Measurements from ENCODE around the gene GRPR.
"Not testable (repeated sequence)": the region's sequence is repeated elsewhere in the genome, so short reads cannot be mapped to it uniquely, and the experiment has no call there.

Gene GRPR

DNA sequence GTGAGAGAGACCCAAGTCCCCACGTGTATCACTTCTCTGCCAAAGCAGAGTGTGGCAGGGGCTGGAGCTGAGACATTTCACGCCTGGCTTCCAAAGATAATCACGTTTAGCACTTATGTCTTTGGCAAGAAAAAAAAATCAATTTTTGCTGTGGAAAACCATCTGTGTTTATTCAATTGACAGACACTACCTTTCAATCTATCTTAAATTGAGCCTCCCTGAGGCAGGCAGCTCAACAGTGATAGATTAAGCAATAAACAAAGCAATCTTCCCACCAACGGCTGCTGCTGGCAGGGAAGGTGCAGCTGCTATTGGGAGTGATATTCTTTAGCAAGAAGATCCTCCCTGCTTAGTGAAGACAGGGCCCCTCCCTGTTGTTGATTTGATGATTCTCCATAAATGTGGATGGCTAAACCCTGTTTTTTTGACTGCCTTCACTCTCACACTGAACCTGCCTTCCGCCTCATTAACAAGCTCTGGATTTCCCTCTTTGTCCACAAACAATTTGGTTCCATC lies 32.3 kb downstream of the GRPR start:
- H3K27ac ChIP-seq (ENCODE audit: low read depth, low read length), result no peak overlapping the region
- no peaks in the 10 kb centered on the region for H3K9me3 ChIP-seq (ENCODE audit: insufficient read depth, low read depth, low read length)
- peaks cover 3% of the 10 kb centered on the region; the same call in 1 of the 2 replicates for H3K4me1 ChIP-seq (ENCODE audit: insufficient read depth, low read length)
- 92% methylated on average over 3 of the region's 5 CpGs for WGBS
- peaks cover 97% of the 10 kb centered on the region for H3K36me3 ChIP-seq (ENCODE audit: insufficient read depth, low read length)
- H3K27me3 ChIP-seq (ENCODE audit: insufficient read depth, low read length), result no peaks in the 10 kb centered on the region
- H3K9ac ChIP-seq (ENCODE audit: low read depth, low read length), result no peak overlapping the region
- H3K4me3 ChIP-seq (ENCODE audit: low read length), result no peak overlapping the region

DNA sequence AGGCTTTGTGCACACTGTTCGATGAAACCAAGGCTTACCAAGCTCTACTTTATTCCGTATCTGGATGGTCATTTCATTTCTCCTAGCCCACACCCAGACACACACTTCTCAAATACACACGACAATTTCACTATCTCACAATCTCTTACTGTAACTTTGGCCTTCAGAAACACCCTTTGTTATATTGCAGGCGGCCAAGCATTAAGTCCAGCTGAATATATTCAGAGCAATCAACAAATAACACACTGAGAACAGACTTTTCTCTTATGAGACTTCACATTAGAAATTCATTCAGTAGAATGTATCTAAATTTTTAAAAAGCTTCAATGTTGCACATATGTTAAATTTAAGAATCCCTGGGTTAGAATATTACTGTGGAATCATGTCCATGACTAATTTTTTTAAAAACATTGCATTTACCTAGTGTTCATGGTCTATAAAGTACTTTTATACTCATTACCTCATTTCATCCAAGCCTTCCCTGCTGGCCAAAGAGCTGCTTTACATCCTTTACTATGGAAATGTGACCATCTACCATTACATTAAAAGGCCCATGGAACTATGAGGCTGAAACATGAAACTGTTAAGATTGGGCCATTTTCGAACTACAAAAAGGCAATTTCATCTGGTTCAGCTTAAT lies 33.4 kb downstream of the GRPR start:
- no peak overlapping the region for H3K4me3 ChIP-seq (ENCODE audit: low read length)
- no peaks in the 10 kb centered on the region for H3K27me3 ChIP-seq (ENCODE audit: insufficient read depth, low read length)
- no peaks in the 10 kb centered on the region for H3K9me3 ChIP-seq (ENCODE audit: insufficient read depth, low read depth, low read length)
- peaks cover 3% of the 10 kb centered on the region; the same call in 1 of the 2 replicates for H3K4me1 ChIP-seq (ENCODE audit: insufficient read depth, low read length)
- H3K36me3 ChIP-seq (ENCODE audit: insufficient read depth, low read length), result peaks cover 97% of the 10 kb centered on the region
- no peak overlapping the region for H3K27ac ChIP-seq (ENCODE audit: low read depth, low read length)
- H3K9ac ChIP-seq (ENCODE audit: low read depth, low read length), result no peak overlapping the region
- WGBS, result 96% methylated on average over 5 of the region's 5 CpGs

DNA sequence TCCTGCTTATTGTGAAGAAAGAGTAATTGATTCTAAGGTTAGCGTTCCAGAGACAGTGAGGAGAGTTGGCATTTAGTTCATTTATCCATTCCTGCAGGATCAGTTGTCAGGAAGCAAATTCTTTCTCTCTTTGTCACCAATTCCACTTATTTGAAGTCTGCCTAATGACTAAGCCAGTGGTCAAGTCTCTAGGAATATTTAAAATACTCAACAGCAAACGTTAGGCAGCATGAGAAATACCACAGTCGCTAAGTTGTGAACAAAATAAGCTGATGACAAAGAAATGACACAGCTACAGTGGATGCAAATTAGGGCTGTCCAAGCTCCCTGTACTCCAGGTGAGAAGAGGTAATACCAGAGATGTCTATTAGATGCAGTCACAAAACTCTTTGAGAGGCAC lies 37.4 kb downstream of the GRPR start:
- no peak overlapping the region; the same call in 1 of the 2 replicates for H3K27ac ChIP-seq (ENCODE audit: low read depth, low read length)
- WGBS, result 75% methylated on average over 2 of the region's 3 CpGs
- no peak overlapping the region for H3K9ac ChIP-seq (ENCODE audit: low read depth, low read length)
- H3K27me3 ChIP-seq (ENCODE audit: insufficient read depth, low read length), result no peaks in the 10 kb centered on the region
- H3K9me3 ChIP-seq (ENCODE audit: insufficient read depth, low read depth, low read length), result no peaks in the 10 kb centered on the region
- H3K4me3 ChIP-seq (ENCODE audit: low read length), result no peak overlapping the region
- peaks cover 84% of the 10 kb centered on the region for H3K36me3 ChIP-seq (ENCODE audit: insufficient read depth, low read length)
- peaks cover 8% of the 10 kb centered on the region; the same call in 1 of the 2 replicates for H3K4me1 ChIP-seq (ENCODE audit: insufficient read depth, low read length)

DNA sequence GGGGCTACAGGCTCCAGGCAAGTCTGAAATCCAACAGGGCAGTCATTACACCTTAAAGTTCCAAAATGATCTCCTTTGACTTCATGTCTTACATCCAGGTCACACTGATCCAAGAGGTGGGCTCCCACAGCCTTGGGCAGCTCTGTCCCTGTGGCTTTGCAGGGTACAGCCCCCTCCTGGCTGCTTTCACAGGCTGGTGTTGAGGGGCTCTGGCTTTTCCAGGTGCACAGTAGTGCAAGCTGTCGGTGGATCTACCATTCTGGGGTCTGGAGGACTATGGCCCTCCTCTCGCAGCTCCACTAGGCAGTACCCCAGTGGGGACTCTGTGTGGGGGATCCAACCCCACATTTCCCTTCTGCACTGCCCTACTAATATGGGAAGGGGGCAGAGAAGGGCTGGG lies 37.8 kb downstream of the GRPR start:
- H3K4me1 ChIP-seq (ENCODE audit: insufficient read depth, low read length); H3K9ac ChIP-seq (ENCODE audit: low read depth, low read length); H3K4me3 ChIP-seq (ENCODE audit: low read length); H3K27me3 ChIP-seq (ENCODE audit: insufficient read depth, low read length); H3K9me3 ChIP-seq (ENCODE audit: insufficient read depth, low read depth, low read length): not testable (repeated sequence)
- Histone ChIP-seq H3K27ac (ENCODE audit: low read depth, low read length) (peak overlapping the region; percentile 62; the same call in 1 of the 2 replicates), H3K36me3 (ENCODE audit: insufficient read depth, low read length) (peaks cover 84% of the 10 kb centered on the region)
- no CpG with 5 or more reads among the region's 2 CpGs for WGBS

DNA sequence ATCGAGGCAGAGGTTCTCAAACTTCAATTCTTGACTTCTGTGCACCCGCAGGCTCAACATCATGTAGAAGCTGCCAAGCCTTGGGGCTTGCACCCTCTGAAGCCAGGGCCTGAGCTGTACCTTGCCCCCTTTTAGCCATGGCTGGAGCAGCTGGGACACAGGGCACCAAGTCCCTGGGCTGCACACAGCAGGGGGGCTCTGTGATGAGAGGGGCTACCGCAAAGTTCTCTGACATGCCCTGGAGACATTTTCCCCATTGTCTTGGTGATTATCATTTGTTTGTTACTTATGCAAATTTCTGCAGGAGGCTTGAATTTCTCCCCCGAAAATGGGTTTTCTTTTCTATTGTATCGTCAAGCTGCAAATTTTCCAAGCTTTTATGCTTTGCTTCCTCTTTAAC lies 39.0 kb downstream of the GRPR start:
- H3K4me3 ChIP-seq (ENCODE audit: low read length), result no peak overlapping the region
- H3K27ac ChIP-seq (ENCODE audit: low read depth, low read length), result peak overlapping the region; percentile 67; the same call in 1 of the 2 replicates
- 50% methylated on average over 5 of the region's 5 CpGs for WGBS
- H3K9ac ChIP-seq (ENCODE audit: low read depth, low read length), result no peak overlapping the region
- no peaks in the 10 kb centered on the region for H3K27me3 ChIP-seq (ENCODE audit: insufficient read depth, low read length)
- H3K4me1 ChIP-seq (ENCODE audit: insufficient read depth, low read length), result peaks cover 8% of the 10 kb centered on the region; the same call in 1 of the 2 replicates
- no peaks in the 10 kb centered on the region for H3K9me3 ChIP-seq (ENCODE audit: insufficient read depth, low read depth, low read length)
- peaks cover 84% of the 10 kb centered on the region for H3K36me3 ChIP-seq (ENCODE audit: insufficient read depth, low read length)

DNA sequence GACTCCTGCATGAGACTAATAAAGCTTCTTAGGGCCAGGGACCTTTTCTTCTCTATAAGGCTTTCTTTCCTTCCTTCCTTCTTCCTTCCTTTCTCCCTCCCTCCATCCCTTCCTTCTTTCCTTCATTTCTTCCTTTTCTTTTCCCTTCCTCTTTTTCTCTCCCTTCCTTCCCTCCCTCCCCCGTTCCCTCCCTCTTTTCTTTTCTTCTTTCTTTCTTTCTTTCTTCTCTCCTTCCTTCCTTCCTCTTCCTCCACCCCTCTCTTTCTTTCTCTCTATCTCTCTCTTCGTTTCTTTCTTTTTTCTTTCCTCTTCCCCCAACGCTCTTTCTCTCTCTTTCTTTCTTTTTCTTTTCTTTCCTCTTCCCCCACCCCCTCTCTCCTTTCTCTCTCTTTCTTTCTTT lies 41.4 kb downstream of the GRPR start:
- Histone ChIP-seq H3K36me3 (ENCODE audit: insufficient read depth, low read length) (peaks cover 74% of the 10 kb centered on the region), H3K27me3 (ENCODE audit: insufficient read depth, low read length) (no peaks in the 10 kb centered on the region), H3K27ac (ENCODE audit: low read depth, low read length) (no peak overlapping the region), H3K4me3 (ENCODE audit: low read length) (no peak overlapping the region), H3K9me3 (ENCODE audit: insufficient read depth, low read depth, low read length) (no peaks in the 10 kb centered on the region), H3K9ac (ENCODE audit: low read depth, low read length) (no peak overlapping the region), H3K4me1 (ENCODE audit: insufficient read depth, low read length) (peaks cover 8% of the 10 kb centered on the region; the same call in 1 of the 2 replicates)
- WGBS, result 85% methylated on average over 2 of the region's 3 CpGs

DNA sequence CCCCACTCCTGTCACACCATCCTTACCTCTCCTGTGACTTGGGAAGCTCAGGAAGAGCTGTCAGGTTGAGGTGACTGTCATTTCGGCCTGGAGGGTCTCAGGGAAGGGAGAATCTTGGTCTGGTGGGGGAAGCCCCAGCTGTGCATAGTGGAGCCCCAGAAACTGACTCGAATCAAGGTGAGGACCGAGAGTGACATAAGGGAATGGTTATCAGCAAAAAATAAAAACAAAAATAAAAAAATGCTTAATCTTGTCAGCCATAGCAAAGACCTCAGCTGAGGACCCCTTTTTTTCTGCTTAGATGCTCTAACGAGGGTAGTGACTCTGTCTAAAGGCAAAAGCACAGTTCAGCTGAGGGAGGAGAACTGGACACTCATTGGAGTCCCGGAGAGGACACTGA lies 43.8 kb downstream of the GRPR start, which contains the start of gene MAGEB17:
Gene MAGEB17, plus strand, starts transcription at position 301 of the 400 bp plus-strand sequence. CDS start 2,902 bp downstream, outside the sequence.
- Histone ChIP-seq H3K4me3 (ENCODE audit: low read length) (no peak within 1 kb of the TSS), H3K27me3 (ENCODE audit: insufficient read depth, low read length) (no peaks in the 10 kb centered on the region), H3K9ac (ENCODE audit: low read depth, low read length) (no peak within 1 kb of the TSS), H3K27ac (ENCODE audit: low read depth, low read length) (no peak within 1 kb of the TSS), H3K36me3 (ENCODE audit: insufficient read depth, low read length) (peaks cover 73% of the 10 kb centered on the region), H3K4me1 (ENCODE audit: insufficient read depth, low read length) (0 out of 2 replicates have a peak, but pooled peaks cover 5% of the 10 kb centered on the region), H3K9me3 (ENCODE audit: insufficient read depth, low read depth, low read length) (no peaks in the 10 kb centered on the region)
- 74% methylated on average over 5 of the region's 5 CpGs for WGBS

DNA sequence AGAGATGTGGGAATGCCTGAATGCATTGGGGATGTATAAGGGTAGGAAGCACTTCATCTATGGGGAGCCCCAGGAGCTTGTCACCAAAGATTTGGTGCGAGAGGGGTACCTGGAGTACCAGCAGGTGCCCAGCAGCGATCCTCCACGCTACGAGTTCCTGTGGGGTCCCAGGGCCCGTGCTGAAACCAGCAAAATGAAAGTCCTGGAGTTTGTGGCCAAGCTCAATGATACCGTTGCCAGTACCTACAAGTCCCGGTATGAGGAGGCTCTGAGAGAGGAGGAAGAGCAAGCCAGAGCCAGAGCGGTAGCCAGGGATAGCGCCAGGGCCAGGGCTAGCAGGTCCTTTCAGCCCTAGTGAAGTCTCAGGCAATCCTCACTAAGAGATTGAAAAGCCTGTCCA lies 47.7 kb downstream of the GRPR start:
- Histone ChIP-seq H3K4me3 (ENCODE audit: low read length) (no peak overlapping the region), H3K27ac (ENCODE audit: low read depth, low read length) (no peak overlapping the region), H3K9me3 (ENCODE audit: insufficient read depth, low read depth, low read length) (no peaks in the 10 kb centered on the region), H3K4me1 (ENCODE audit: insufficient read depth, low read length) (no peaks in the 10 kb centered on the region), H3K27me3 (ENCODE audit: insufficient read depth, low read length) (no peaks in the 10 kb centered on the region), H3K36me3 (ENCODE audit: insufficient read depth, low read length) (peaks cover 80% of the 10 kb centered on the region), H3K9ac (ENCODE audit: low read depth, low read length) (no peak overlapping the region)
- WGBS, result 86% methylated on average over 9 of the region's 9 CpGs

DNA sequence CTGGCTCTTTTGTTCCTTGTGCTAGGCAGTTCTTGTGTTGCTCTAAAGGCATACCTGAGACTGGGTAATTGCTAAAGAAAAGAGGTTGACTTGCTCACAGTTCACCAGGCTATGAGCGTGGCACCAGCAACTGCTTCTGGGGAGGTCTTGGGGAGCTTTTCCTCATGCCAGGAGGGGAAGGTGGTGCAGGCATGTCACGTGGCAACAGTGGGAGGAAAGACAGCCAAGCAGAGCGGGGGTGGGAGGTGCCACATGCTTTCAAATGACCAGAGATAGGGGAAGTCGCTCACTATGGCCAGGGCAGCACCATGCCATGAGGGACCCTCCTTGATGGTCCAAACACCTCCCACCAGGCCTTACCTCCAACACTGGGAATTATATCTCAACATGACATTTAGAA lies 48.6 kb downstream of the GRPR start:
- H3K4me1 ChIP-seq (ENCODE audit: insufficient read depth, low read length), result no peaks in the 10 kb centered on the region; the same call in 1 of the 2 replicates
- no peak overlapping the region for H3K9ac ChIP-seq (ENCODE audit: low read depth, low read length)
- H3K9me3 ChIP-seq (ENCODE audit: insufficient read depth, low read depth, low read length), result no peaks in the 10 kb centered on the region
- no peak overlapping the region for H3K27ac ChIP-seq (ENCODE audit: low read depth, low read length)
- no peaks in the 10 kb centered on the region for H3K27me3 ChIP-seq (ENCODE audit: insufficient read depth, low read length)
- WGBS, result 88% methylated on average over 4 of the region's 4 CpGs
- no peak overlapping the region for H3K4me3 ChIP-seq (ENCODE audit: low read length)
- peaks cover 80% of the 10 kb centered on the region for H3K36me3 ChIP-seq (ENCODE audit: insufficient read depth, low read length)

DNA sequence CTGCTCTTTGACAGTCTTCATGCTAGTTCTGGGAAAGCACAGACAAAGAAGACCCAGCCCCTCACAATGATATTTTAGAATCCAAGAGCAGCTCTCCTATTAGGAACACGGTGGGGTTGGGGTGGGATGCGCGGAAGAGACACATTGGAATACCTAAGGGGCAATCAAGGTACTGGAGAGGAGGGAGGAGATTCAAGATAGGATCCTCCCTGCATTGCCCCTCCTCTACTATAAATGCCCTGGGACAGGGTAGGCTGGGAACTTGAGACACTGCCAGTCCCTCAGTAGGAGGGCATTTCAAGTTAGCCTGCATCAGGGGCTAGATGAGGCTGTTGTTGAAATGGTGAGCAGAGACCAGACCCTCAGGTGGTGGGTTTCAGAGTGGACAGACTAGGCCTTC lies 49.0 kb downstream of the GRPR start:
- H3K27me3 ChIP-seq (ENCODE audit: insufficient read depth, low read length), result no peaks in the 10 kb centered on the region
- peaks cover 3% of the 10 kb centered on the region for H3K4me1 ChIP-seq (ENCODE audit: insufficient read depth, low read length)
- H3K4me3 ChIP-seq (ENCODE audit: low read length), result no peak overlapping the region
- H3K36me3 ChIP-seq (ENCODE audit: insufficient read depth, low read length), result peaks cover 80% of the 10 kb centered on the region
- no peak overlapping the region for H3K27ac ChIP-seq (ENCODE audit: low read depth, low read length)
- 100% methylated on average over 1 of the region's 3 CpGs for WGBS
- no peaks in the 10 kb centered on the region for H3K9me3 ChIP-seq (ENCODE audit: insufficient read depth, low read depth, low read length)
- no peak overlapping the region for H3K9ac ChIP-seq (ENCODE audit: low read depth, low read length)

DNA sequence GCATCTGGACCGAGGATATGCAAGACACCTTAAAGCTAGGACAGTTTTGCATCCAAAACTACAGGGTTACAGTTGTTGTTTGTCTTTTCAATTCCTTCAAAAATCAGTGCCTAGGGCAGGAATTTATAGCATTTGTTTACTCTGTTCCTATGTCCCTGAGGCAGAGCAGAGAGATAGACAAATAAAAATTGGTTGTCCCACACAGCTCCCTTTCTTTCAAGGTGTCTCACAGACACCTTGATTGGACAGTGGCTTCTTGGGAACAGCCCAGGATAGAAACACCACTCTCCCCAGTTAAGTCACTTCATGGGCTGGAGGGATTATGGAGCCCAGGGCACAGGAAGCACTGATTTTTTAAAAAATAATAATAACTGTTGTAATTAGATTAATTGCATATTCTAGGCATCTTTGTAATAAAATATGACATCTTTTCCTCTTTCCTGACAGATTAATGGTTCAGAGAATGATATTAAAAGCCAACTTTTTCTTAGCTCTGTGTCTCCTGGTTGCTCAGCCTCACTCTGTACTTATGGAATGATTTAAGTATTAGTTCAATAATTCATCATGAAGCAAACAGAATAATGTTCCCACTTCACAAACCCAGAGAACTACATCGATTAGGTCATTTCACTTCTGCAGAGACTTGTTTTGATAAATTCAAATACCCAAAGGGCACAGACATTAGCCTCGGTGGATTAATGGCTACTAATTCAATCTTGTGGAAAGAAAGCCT lies 52.1 kb downstream of the GRPR start:
- Histone ChIP-seq H3K27ac (ENCODE audit: low read depth, low read length) (no peak overlapping the region), H3K4me1 (ENCODE audit: insufficient read depth, low read length) (peaks cover 16% of the 10 kb centered on the region), H3K4me3 (ENCODE audit: low read length) (no peak overlapping the region), H3K9me3 (ENCODE audit: insufficient read depth, low read depth, low read length) (no peaks in the 10 kb centered on the region), H3K27me3 (ENCODE audit: insufficient read depth, low read length) (no peaks in the 10 kb centered on the region), H3K36me3 (ENCODE audit: insufficient read depth, low read length) (peaks cover 72% of the 10 kb centered on the region), H3K9ac (ENCODE audit: low read depth, low read length) (no peak overlapping the region)
- WGBS, result 59% methylated on average over 3 of the region's 3 CpGs
